HG03039 (cell line): Measurements from ENCODE around the gene FADS2.
"Not testable (repeated sequence)": the region's sequence is repeated elsewhere in the genome, so short reads cannot be mapped to it uniquely, and the experiment has no call there.

Source experiments
- ATAC-seq: cut with Tn5 transposase; IDR thresholded peaks from one replicate; pipeline ENCODE4 v1.9.1; 2021; ENCODE audit warnings: mild to moderate bottlenecking, moderate library complexity; ENCODE audit not compliant: unreplicated experiment

Gene FADS2

GRCh38 chr11:61864814-61865775 lies 37.0 kb downstream of the FADS2 start:
- ATAC-seq: no peak

GRCh38 chr11:61866231-61866957 lies 38.3 kb downstream of the FADS2 start:
- ATAC-seq: no peak

- no peak for ATAC-seq
Measured at GRCh38 chr11:61866958-61867343, 38.9 kb downstream of the FADS2 start.

GRCh38 chr11:61868571-61869428 lies 40.7 kb downstream of the FADS2 start:
- ATAC-seq: no peak

- ATAC-seq: no peak
Measured at GRCh38 chr11:61869429-61869707, 41.3 kb downstream of the FADS2 start.

GRCh38 chr11:61869708-61870451 lies 41.8 kb downstream of the FADS2 start:
- no peak for ATAC-seq

- no peak for ATAC-seq
Measured at GRCh38 chr11:61870541-61871031, 42.5 kb downstream of the FADS2 start.

- ATAC-seq: no peak
Measured at GRCh38 chr11:61871158-61871597, 43.1 kb downstream of the FADS2 start.

GRCh38 chr11:61872935-61873565 lies 45.0 kb downstream of the FADS2 start:
- no peak for ATAC-seq

GRCh38 chr11:61873588-61874376 lies 45.7 kb downstream of the FADS2 start:
- ATAC-seq: no peak

- no peak for ATAC-seq
Measured at GRCh38 chr11:61874377-61874809, 46.3 kb downstream of the FADS2 start.

GRCh38 chr11:61874853-61875252 lies 46.8 kb downstream of the FADS2 start:
- no peak for ATAC-seq

GRCh38 chr11:61875698-61876097 lies 47.6 kb downstream of the FADS2 start:
- no peak for ATAC-seq

- ATAC-seq: no peak
Measured at GRCh38 chr11:61879152-61879551, 51.1 kb downstream of the FADS2 start.

GRCh38 chr11:61880031-61880430 lies 51.9 kb downstream of the FADS2 start:
- ATAC-seq: no peak

- ATAC-seq: no peak
Measured at GRCh38 chr11:61880454-61880853, 52.4 kb downstream of the FADS2 start.

GRCh38 chr11:61881397-61881796 lies 53.3 kb downstream of the FADS2 start:
- no peak for ATAC-seq

- ATAC-seq: not testable (repeated sequence)
Measured at GRCh38 chr11:61882267-61882666, 54.2 kb downstream of the FADS2 start.

GRCh38 chr11:61882879-61883278 lies 54.8 kb downstream of the FADS2 start:
- ATAC-seq: no peak
